ENCODE measurements around the gene FRS3. TPM values are rescaled to one million over a fixed set of nuclear protein-coding genes. Genes with fewer than 3 reads are reported as not detected.

The FRS3 gene
- total and polyA plus RNA-seq, 2 of the 13 experiments (the other 11 are each of a cell fraction or from before 2014, with no cell fraction given) = 3.0 to 7.4 TPM

DNA sequence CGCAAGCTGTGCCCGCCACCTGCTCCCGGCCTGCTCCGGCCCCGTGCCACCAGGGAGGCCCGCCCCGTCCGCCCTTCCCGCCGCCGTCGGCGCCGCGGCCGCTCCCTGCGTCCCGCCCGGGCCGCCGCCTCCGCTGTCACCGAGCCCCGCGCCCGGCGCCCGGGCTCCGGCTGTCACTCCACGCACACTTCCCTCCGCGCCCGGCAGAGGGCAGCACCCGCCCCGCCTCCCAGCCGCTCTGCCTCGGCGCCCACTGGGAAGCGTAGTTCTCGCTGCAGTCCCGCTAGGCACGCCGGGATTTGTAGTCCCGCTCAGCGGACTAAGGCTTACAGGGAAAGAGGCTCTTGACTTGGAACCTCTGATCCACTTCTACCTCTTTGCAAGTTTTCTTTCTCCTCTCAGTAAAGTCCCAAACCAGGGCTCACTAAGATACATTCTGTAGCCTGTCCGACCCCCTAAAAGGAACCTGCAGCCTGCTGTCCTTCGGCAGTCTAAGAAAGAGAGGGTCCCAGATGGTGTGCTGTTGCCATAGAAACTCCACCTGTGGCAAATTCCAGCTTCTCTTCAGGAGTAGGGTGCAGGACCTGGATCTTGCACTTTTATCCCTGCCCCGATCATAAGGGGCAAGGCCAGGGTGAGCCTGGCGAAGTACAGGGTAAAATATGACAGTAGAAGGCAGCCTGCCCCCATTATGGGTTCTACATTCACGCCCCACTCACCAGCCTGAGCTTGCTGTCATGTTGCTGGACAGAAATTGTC is 44.1 kb downstream of the FRS3 start, which contains the start of gene TFEB (continued):
- TF ChIP-seq, protein P1, sequence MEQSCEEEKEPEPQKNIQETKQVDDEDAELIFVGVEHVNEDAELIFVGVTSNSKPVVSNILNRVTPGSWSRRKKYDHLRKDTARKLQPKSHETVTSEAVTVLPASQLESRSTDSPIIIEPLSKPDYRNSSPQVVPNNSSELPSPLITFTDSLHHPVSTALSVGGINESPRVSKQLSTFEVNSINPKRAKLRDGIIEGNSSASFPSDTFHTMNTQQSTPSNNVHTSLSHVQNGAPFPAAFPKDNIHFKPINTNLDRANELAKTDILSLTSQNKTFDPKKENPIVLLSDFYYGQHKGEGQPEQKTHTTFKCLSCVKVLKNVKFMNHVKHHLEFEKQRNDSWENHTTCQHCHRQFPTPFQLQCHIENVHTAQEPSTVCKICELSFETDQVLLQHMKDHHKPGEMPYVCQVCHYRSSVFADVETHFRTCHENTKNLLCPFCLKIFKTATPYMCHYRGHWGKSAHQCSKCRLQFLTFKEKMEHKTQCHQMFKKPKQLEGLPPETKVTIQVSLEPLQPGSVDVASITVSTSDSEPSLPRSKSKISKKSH (CRISPR knock-in tag; IDR thresholded peaks at IDR 0.05; ENCODE audit: borderline replicate concordance) = no peak
- TF ChIP-seq KMT2A (CRISPR knock-in tag; IDR thresholded peaks at IDR 0.05) (peak; percentile 73; the same call in 1 of the 2 replicates), CBX1 (IDR thresholded peaks at IDR 0.05; ENCODE audit: low read depth) (peak; percentile 40), POLR2AphosphoS5 (IDR thresholded peaks at IDR 0.05; ENCODE audit: low read depth, low read length) (no peak), TFAP4 (IDR thresholded peaks at IDR 0.05; ENCODE audit: borderline replicate concordance, low read depth) (peak; percentile 68; the same call in 1 of the 2 replicates), ZNF382 (CRISPR knock-in tag; IDR thresholded peaks at IDR 0.05; ENCODE audit: borderline replicate concordance) (no peak), YEATS2 (CRISPR knock-in tag; IDR thresholded peaks at IDR 0.05; ENCODE audit: borderline replicate concordance) (peak; percentile 82), MXD1 (CRISPR knock-in tag; IDR thresholded peaks at IDR 0.05) (peak; percentile 32; the same call in 1 of the 2 replicates), ZNF747 (CRISPR knock-in tag; IDR thresholded peaks at IDR 0.05; ENCODE audit: borderline replicate concordance) (peak; percentile 66; the same call in 1 of the 2 replicates), RAD21 (CRISPR knock-in tag; IDR thresholded peaks at IDR 0.05) (peak; percentile 99), ZNF549 (CRISPR knock-in tag; IDR thresholded peaks at IDR 0.05) (no peak), HOXA9 (CRISPR knock-in tag; IDR thresholded peaks at IDR 0.05; ENCODE audit: borderline replicate concordance) (no peak)
- TF ChIP-seq, protein P2, sequence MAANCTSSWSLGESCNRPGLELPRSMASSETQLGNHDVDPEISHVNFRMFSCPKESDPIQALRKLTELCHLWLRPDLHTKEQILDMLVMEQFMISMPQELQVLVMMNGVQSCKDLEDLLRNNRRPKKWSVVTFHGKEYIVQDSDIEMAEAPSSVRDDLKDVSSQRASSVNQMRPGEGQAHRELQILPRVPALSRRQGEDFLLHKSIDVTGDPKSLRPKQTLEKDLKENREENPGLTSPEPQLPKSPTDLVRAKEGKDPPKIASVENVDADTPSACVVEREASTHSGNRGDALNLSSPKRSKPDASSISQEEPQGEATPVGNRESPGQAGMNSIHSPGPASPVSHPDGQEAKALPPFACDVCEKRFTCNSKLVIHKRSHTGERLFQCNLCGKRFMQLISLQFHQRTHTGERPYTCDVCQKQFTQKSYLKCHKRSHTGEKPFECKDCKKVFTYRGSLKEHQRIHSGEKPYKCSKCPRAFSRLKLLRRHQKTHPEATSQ (CRISPR knock-in tag; IDR thresholded peaks at IDR 0.05; ENCODE audit: borderline replicate concordance) = no peak
- TF ChIP-seq, protein P3, sequence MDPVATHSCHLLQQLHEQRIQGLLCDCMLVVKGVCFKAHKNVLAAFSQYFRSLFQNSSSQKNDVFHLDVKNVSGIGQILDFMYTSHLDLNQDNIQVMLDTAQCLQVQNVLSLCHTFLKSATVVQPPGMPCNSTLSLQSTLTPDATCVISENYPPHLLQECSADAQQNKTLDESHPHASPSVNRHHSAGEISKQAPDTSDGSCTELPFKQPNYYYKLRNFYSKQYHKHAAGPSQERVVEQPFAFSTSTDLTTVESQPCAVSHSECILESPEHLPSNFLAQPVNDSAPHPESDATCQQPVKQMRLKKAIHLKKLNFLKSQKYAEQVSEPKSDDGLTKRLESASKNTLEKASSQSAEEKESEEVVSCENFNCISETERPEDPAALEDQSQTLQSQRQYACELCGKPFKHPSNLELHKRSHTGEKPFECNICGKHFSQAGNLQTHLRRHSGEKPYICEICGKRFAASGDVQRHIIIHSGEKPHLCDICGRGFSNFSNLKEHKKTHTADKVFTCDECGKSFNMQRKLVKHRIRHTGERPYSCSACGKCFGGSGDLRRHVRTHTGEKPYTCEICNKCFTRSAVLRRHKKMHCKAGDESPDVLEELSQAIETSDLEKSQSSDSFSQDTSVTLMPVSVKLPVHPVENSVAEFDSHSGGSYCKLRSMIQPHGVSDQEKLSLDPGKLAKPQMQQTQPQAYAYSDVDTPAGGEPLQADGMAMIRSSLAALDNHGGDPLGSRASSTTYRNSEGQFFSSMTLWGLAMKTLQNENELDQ (CRISPR knock-in tag; IDR thresholded peaks at IDR 0.05; ENCODE audit: borderline replicate concordance) = no peak; the same call in 1 of the 2 replicates
- TF ChIP-seq, protein P4, sequence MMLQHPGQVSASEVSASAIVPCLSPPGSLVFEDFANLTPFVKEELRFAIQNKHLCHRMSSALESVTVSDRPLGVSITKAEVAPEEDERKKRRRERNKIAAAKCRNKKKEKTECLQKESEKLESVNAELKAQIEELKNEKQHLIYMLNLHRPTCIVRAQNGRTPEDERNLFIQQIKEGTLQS (CRISPR knock-in tag; IDR thresholded peaks at IDR 0.05) = no peak
- TF ChIP-seq, protein P5, sequence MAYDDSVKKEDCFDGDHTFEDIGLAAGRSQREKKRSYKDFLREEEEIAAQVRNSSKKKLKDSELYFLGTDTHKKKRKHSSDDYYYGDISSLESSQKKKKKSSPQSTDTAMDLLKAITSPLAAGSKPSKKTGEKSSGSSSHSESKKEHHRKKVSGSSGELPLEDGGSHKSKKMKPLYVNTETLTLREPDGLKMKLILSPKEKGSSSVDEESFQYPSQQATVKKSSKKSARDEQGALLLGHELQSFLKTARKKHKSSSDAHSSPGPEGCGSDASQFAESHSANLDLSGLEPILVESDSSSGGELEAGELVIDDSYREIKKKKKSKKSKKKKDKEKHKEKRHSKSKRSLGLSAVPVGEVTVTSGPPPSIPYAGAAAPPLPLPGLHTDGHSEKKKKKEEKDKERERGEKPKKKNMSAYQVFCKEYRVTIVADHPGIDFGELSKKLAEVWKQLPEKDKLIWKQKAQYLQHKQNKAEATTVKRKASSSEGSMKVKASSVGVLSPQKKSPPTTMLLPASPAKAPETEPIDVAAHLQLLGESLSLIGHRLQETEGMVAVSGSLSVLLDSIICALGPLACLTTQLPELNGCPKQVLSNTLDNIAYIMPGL (CRISPR knock-in tag; IDR thresholded peaks at IDR 0.05; ENCODE audit: borderline replicate concordance in 1 of 2, low read depth in 1 of 2) = peak; percentile 73 to 94; a peak in 3 of 4 replicates
